Measurements from ENCODE around the gene GAS2. TPM values are rescaled to one million over a fixed set of nuclear protein-coding genes. Genes with fewer than 3 reads are reported as not detected.
A peak's percentile ranks its signal among the peaks of the same experiment; 100 is the strongest.

The GAS2 gene
- total and polyA plus RNA-seq, 9 of the 15 experiments (the other 6 are each of a cell fraction or from before 2014, with no cell fraction given), result 0.77 to 1.9 (median 1.1) TPM

GRCh38 chr11:22625448-22626287 is 40.7 kb upstream of the GAS2 start, which contains the start of gene FANCF (continued):
- TF ChIP-seq MGA (IDR thresholded peaks at IDR 0.05), result peak; percentile 68
- TF ChIP-seq, protein P1, sequence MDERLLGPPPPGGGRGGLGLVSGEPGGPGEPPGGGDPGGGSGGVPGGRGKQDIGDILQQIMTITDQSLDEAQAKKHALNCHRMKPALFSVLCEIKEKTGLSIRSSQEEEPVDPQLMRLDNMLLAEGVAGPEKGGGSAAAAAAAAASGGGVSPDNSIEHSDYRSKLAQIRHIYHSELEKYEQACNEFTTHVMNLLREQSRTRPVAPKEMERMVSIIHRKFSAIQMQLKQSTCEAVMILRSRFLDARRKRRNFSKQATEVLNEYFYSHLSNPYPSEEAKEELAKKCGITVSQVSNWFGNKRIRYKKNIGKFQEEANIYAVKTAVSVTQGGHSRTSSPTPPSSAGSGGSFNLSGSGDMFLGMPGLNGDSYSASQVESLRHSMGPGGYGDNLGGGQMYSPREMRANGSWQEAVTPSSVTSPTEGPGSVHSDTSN (CRISPR knock-in tag; IDR thresholded peaks at IDR 0.05; ENCODE audit: low read depth), result peak; percentile 98
- TF ChIP-seq, protein P1 (tag; conservative IDR thresholded peaks at IDR 0.05; ENCODE audit: low read depth), result peak; percentile 100
- no peak for TF ChIP-seq PTBP1 (IDR thresholded peaks at IDR 0.05; ENCODE audit: low read depth, low read length)
- TF ChIP-seq NFYB (IDR thresholded peaks at IDR 0.05; ENCODE audit: extremely low read depth, insufficient read length), result peak; percentile 100
- no peak for TF ChIP-seq SOX6 (IDR thresholded peaks at IDR 0.05)
- TF ChIP-seq SAP30 (IDR thresholded peaks at IDR 0.05; ENCODE audit: borderline replicate concordance, insufficient read depth, low read depth, low read length, poor library complexity, severe bottlenecking), result peak; percentile 95
- TF ChIP-seq ZBTB34 (CRISPR knock-in tag; IDR thresholded peaks at IDR 0.05), result no peak
- no peak for TF ChIP-seq CBX5 (IDR thresholded peaks at IDR 0.05; ENCODE audit: borderline replicate concordance, low read depth)
- TF ChIP-seq CC2D1A (IDR thresholded peaks at IDR 0.05), result no peak
- peak; percentile 89 for TF ChIP-seq GABPB1 (CRISPR knock-in tag; IDR thresholded peaks at IDR 0.05)
- no peak for TF ChIP-seq ARID1B (IDR thresholded peaks at IDR 0.05)

Data from K562 (cell line).